Measurements from ENCODE around the gene ZC3H12C.
"Not testable (repeated sequence)": the region's sequence is repeated elsewhere in the genome, so short reads cannot be mapped to it uniquely, and the experiment has no call there.

DNA sequence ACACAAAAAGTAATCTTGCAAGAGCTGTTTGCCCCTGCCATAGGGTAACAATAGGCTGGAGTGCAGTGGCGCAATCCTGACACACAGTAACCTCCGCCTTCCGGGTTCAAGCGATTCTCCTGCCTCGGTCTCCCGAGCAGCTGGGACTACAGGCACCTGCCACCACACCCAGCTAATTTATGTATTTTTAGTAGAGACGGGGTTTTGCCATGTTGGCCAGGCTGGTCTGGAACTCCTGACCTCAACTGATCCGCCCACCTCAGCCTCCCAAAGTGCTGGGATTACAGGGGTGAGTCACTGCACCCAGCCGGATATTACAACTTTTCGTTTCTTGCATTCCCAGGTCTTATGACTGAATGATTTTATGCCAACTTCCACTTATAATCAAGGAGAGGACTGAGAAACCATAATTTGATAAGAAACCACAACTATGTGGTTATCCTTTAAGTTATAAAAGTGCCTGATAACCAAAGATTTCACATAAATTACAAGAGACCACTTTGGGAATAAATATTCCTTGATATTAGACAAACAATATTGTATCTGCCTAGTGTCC, 101.1 kb downstream of the ZC3H12C start:
- TF ChIP-seq, protein P1, sequence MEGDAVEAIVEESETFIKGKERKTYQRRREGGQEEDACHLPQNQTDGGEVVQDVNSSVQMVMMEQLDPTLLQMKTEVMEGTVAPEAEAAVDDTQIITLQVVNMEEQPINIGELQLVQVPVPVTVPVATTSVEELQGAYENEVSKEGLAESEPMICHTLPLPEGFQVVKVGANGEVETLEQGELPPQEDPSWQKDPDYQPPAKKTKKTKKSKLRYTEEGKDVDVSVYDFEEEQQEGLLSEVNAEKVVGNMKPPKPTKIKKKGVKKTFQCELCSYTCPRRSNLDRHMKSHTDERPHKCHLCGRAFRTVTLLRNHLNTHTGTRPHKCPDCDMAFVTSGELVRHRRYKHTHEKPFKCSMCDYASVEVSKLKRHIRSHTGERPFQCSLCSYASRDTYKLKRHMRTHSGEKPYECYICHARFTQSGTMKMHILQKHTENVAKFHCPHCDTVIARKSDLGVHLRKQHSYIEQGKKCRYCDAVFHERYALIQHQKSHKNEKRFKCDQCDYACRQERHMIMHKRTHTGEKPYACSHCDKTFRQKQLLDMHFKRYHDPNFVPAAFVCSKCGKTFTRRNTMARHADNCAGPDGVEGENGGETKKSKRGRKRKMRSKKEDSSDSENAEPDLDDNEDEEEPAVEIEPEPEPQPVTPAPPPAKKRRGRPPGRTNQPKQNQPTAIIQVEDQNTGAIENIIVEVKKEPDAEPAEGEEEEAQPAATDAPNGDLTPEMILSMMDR (IDR thresholded peaks at IDR 0.05) = not testable (repeated sequence)
- TF ChIP-seq POLR2A (IDR thresholded peaks at IDR 0.05) = not testable (repeated sequence)
